ENCODE results near the gene PTPRD. TPM values are rescaled to one million over a fixed set of nuclear protein-coding genes. Genes with fewer than 3 reads are reported as not detected.

Gene PTPRD
- total and polyA plus RNA-seq, 10 donors = 0.08 to 11.7 (median 2.9) TPM

DNA sequence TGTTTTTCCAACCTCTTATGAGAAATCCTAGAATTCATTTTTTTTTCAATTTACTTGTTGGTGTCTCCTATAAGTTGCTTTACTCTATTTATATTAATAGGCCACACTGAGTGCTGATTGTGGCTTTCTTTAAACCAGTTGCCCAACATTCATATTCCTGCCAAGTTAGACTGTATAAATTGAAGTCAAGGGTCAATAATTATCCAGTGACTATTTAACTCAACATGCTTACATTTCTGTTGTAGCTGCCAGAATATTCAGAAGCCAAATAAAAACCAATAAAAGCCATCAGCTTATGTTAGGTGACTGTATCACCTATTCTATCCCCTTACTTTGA is 169.0 kb downstream of the PTPRD start:
- Histone ChIP-seq H3K4me3 (no peak overlapping the region), H3K27me3 (replicated peaks in 1 of 7) (no peaks in the 10 kb centered on the region), H3K4me1 (no peaks in the 10 kb centered on the region), H3K36me3 (no peaks in the 10 kb centered on the region), H3K27ac (no peak overlapping the region), H3K9me3 (peaks cover 0 to 9% (median under 1%) of the 10 kb centered on the region in 8 donors)
- DNase-seq = no peak
- intact Hi-C loops (cut with DNase I; ENCODE audit: low total_unique reads) = no loop called here
- TF ChIP-seq POLR2A (IDR thresholded peaks at IDR 0.05) = no peak
- TF ChIP-seq POLR2AphosphoS5 (IDR thresholded peaks at IDR 0.05) = no peak
- TF ChIP-seq, protein P1, sequence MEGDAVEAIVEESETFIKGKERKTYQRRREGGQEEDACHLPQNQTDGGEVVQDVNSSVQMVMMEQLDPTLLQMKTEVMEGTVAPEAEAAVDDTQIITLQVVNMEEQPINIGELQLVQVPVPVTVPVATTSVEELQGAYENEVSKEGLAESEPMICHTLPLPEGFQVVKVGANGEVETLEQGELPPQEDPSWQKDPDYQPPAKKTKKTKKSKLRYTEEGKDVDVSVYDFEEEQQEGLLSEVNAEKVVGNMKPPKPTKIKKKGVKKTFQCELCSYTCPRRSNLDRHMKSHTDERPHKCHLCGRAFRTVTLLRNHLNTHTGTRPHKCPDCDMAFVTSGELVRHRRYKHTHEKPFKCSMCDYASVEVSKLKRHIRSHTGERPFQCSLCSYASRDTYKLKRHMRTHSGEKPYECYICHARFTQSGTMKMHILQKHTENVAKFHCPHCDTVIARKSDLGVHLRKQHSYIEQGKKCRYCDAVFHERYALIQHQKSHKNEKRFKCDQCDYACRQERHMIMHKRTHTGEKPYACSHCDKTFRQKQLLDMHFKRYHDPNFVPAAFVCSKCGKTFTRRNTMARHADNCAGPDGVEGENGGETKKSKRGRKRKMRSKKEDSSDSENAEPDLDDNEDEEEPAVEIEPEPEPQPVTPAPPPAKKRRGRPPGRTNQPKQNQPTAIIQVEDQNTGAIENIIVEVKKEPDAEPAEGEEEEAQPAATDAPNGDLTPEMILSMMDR (IDR thresholded peaks at IDR 0.05 in 8 of 11, conservative IDR thresholded peaks at IDR 0.05 in 3 of 11) = no peak

DNA sequence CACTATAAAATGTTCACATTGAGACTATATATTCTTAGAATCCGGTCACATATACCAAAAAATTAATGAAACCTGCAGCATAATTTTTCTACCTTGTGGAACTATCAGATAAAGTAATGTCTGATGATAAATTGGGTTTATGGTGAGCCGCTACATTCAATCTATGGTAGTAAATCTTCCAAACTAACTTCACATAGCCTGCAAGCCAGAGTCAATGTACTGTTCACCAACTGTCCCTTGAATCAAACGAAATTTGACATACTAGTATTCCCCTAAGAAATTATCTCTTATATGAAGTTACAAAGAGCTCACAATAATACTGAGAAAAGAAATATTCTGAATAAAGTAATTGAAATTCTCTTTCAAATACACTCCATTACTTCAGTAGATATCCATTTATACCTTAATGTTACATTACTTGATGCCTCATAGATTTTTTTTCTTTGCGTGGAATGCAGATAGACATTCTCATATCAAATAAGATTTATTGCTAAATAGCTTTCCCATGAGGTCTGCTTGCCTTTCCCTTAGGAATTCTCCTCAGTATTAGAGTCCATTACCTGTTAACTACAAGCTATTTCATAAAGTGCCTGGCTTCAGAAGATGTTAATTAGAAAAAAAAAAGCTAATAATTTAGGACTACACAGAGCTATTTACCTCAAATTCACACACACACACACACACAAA is 169.5 kb downstream of the PTPRD start:
- intact Hi-C loops (cut with DNase I; ENCODE audit: low total_unique reads) = no loop called here
- Histone ChIP-seq H3K4me1 (no peaks in the 10 kb centered on the region), H3K9me3 (peaks cover 0 to 9% (median 0%) of the 10 kb centered on the region in 8 donors), H3K36me3 (no peaks in the 10 kb centered on the region), H3K27ac (no peak overlapping the region), H3K4me3 (no peak overlapping the region), H3K27me3 (replicated peaks in 1 of 7) (no peaks in the 10 kb centered on the region)
- 72 to 76% (median 75%) methylated on average over 4 of the region's 4 CpGs for WGBS, 5 donors
- no peak for DNase-seq
- TF ChIP-seq POLR2A (IDR thresholded peaks at IDR 0.05) (no peak), POLR2AphosphoS5 (IDR thresholded peaks at IDR 0.05) (no peak)
- TF ChIP-seq, protein P1 (IDR thresholded peaks at IDR 0.05 in 8 of 11, conservative IDR thresholded peaks at IDR 0.05 in 3 of 11) = no peak

DNA sequence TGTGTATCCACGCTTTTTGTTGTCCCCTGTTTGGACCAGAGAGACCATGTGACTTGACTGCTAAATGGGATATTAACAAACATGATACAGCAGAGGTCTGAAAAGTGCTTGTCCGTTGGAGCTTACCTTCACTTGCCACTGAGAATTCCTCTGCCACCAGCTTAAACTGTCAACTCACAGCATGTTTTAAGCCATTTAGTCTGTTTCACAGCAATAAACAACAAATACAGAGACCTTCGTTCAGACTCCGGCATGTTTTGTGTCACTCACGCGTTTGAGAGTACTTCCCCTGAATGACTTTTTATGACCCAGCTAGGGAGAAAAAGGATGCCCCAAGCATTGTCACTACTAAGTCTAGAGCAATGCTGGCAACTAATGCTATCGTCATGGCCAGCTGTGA is 173.8 kb downstream of the PTPRD start:
- no peaks in the 10 kb centered on the region for H3K36me3 ChIP-seq
- H3K27ac ChIP-seq = no peak overlapping the region
- no peaks in the 10 kb centered on the region for H3K27me3 ChIP-seq (replicated peaks in 1 of 7)
- intact Hi-C loops (cut with DNase I; ENCODE audit: low total_unique reads) = no loop called here
- DNase-seq = no peak
- H3K4me3 ChIP-seq = no peak overlapping the region
- TF ChIP-seq, protein P1 (IDR thresholded peaks at IDR 0.05 in 8 of 11, conservative IDR thresholded peaks at IDR 0.05 in 3 of 11) = no peak
- no peak for TF ChIP-seq POLR2AphosphoS5 (IDR thresholded peaks at IDR 0.05)
- TF ChIP-seq POLR2A (IDR thresholded peaks at IDR 0.05) = no peak
- 45 to 63% (median 60%) methylated on average over 7 of the region's 7 CpGs for WGBS, 5 donors
- H3K4me1 ChIP-seq = no peaks in the 10 kb centered on the region
- peaks cover 0 to 3% (median 0%) of the 10 kb centered on the region in 8 donors for H3K9me3 ChIP-seq

DNA sequence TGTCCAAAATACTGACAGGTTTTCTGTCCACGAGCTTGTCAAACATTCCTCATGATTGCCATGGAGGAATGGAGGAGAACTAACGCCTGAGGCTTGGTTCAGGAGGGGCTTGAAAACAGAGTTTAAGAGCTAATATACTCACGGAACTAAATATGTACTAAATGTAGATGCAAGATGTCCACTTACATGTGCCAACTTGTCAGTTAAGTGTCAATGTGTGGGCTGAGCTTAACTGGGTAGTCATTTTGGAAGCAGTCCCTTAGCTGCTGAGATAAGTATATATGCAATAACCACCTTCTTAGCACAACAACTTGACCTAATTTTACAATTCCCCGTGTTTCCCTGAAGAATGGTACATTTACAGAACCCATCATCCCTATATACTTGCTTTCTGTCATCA is 176.0 kb downstream of the PTPRD start:
- WGBS, 5 donors = 54 to 66% (median 60%) methylated on average over 4 of the region's 4 CpGs
- H3K4me1 ChIP-seq = no peaks in the 10 kb centered on the region
- H3K27ac ChIP-seq = no peak overlapping the region
- no peak for TF ChIP-seq POLR2AphosphoS5 (IDR thresholded peaks at IDR 0.05)
- TF ChIP-seq POLR2A (IDR thresholded peaks at IDR 0.05) = no peak
- TF ChIP-seq, protein P1 (IDR thresholded peaks at IDR 0.05 in 8 of 11, conservative IDR thresholded peaks at IDR 0.05 in 3 of 11) = no peak
- no peak for DNase-seq
- no peaks in the 10 kb centered on the region for H3K9me3 ChIP-seq
- intact Hi-C loops (cut with DNase I; ENCODE audit: low total_unique reads) = no loop called here
- H3K27me3 ChIP-seq (replicated peaks in 1 of 7) = no peaks in the 10 kb centered on the region
- no peaks in the 10 kb centered on the region for H3K36me3 ChIP-seq
- H3K4me3 ChIP-seq = no peak overlapping the region
